Chondrocyte (in vitro differentiated cells): ENCODE data around the gene RPS17. TPM values are rescaled to one million over a fixed set of nuclear protein-coding genes. Genes with fewer than 3 reads are reported as not detected.

Source experiments
- DNase-seq: peaks from one replicate; pipeline ENCODE4 v3.0.0; 2021; ENCODE audit warnings: mixed read lengths, low spot score
- H3K27ac Mint-ChIP-seq: one replicate; pipeline ENCODE4 v1.8.0; 2021; ENCODE audit warnings: mild to moderate bottlenecking, moderate library complexity, mixed read lengths; ENCODE audit not compliant: unreplicated experiment
- H3K27me3 Mint-ChIP-seq: 2 replicates; pipeline ENCODE4 v1.8.0; 2021; ENCODE audit warnings: low read depth, mixed read lengths
- H3K36me3 Mint-ChIP-seq: 2 replicates; pipeline ENCODE4 v1.8.0; 2021; ENCODE audit warnings: low read depth, mixed read lengths
- H3K4me1 Mint-ChIP-seq: 2 replicates; pipeline ENCODE4 v1.8.0; 2021; ENCODE audit warnings: low read depth, mild to moderate bottlenecking, mixed read lengths
- H3K4me3 Mint-ChIP-seq: one replicate; pipeline ENCODE4 v1.8.0; 2021; ENCODE audit warnings: mild to moderate bottlenecking, moderate library complexity, mixed read lengths; ENCODE audit not compliant: unreplicated experiment
- H3K9me3 Mint-ChIP-seq: 2 replicates; pipeline ENCODE4 v1.8.0; 2021; ENCODE audit warnings: low read depth, mixed read lengths
- CTCF ChIP-seq: fragments of 200-600 bp; sonication (generic); IDR thresholded peaks from 2 replicates; pipeline ENCODE4 v1.5.0; 2021; ENCODE audit warnings: antibody characterized with exemption, mild to moderate bottlenecking, moderate library complexity
- total RNA-seq: library from RNA; stranded (reverse); gene quantifications from 3 replicates; pipeline ENCODE4 v1.2.1, GENCODE V29; 2021

Gene RPS17
- total RNA-seq, 1 donor from 2014 or later, result 1,001 TPM

GRCh38 chr15:82554849-82555248, 14.6 kb upstream of the RPS17 start:
- H3K4me1 Mint-ChIP-seq, result no peaks in the 10 kb centered on the region

GRCh38 chr15:82554351-82554750, 14.1 kb upstream of the RPS17 start:
- Mint-ChIP-seq H3K27ac (no peak overlapping the region), H3K27me3 (peaks cover 44% of the 10 kb centered on the region), H3K4me3 (no peak overlapping the region), H3K4me1 (no peaks in the 10 kb centered on the region), H3K9me3 (no peaks in the 10 kb centered on the region), H3K36me3 (peaks cover 7% of the 10 kb centered on the region)
- DNase-seq, result no peak
- no peak for TF ChIP-seq CTCF

More at GRCh38 chr15:82554849-82555248, 14.6 kb upstream of the RPS17 start:
- TF ChIP-seq CTCF, result no peak
- H3K36me3 Mint-ChIP-seq, result peaks cover 7% of the 10 kb centered on the region
- DNase-seq, result no peak
- H3K27me3 Mint-ChIP-seq, result peaks cover 43% of the 10 kb centered on the region
- no peak overlapping the region for H3K27ac Mint-ChIP-seq
- H3K4me3 Mint-ChIP-seq, result no peak overlapping the region
- H3K9me3 Mint-ChIP-seq, result no peaks in the 10 kb centered on the region

GRCh38 chr15:82553846-82554245, 13.6 kb upstream of the RPS17 start:
- Mint-ChIP-seq H3K9me3 (no peaks in the 10 kb centered on the region), H3K4me3 (no peak overlapping the region), H3K36me3 (peaks cover 7% of the 10 kb centered on the region), H3K27me3 (peaks cover 44% of the 10 kb centered on the region), H3K27ac (no peak overlapping the region), H3K4me1 (no peaks in the 10 kb centered on the region)
- no peak for TF ChIP-seq CTCF
- DNase-seq, result no peak

GRCh38 chr15:82552861-82553260, 12.6 kb upstream of the RPS17 start:
- Mint-ChIP-seq H3K4me1 (no peaks in the 10 kb centered on the region), H3K27me3 (peaks cover 40% of the 10 kb centered on the region)
- TF ChIP-seq CTCF, result no peak

GRCh38 chr15:82551646-82552247, 11.5 kb upstream of the RPS17 start:
- H3K27me3 Mint-ChIP-seq, result peaks cover 33% of the 10 kb centered on the region
- H3K9me3 Mint-ChIP-seq, result no peaks in the 10 kb centered on the region
- no peak overlapping the region for H3K4me3 Mint-ChIP-seq
- H3K36me3 Mint-ChIP-seq, result peaks cover 7% of the 10 kb centered on the region
- no peak overlapping the region for H3K27ac Mint-ChIP-seq
- no peaks in the 10 kb centered on the region for H3K4me1 Mint-ChIP-seq
- no peak for TF ChIP-seq CTCF
- no peak for DNase-seq

More at GRCh38 chr15:82552861-82553260, 12.6 kb upstream of the RPS17 start:
- Mint-ChIP-seq H3K4me3 (no peak overlapping the region), H3K9me3 (no peaks in the 10 kb centered on the region), H3K36me3 (peaks cover 7% of the 10 kb centered on the region), H3K27ac (no peak overlapping the region)
- no peak for DNase-seq
